ENCODE measurements around the gene LRATD1. TPM values are rescaled to one million over a fixed set of nuclear protein-coding genes. Genes with fewer than 3 reads are reported as not detected.

LRATD1 gene
- total and polyA plus RNA-seq, 2 experiments from 2014 or later = 42.1 to 49.9 TPM

GRCh38 chr2:14650066-14650465, 17.5 kb downstream of the LRATD1 start:
- Histone ChIP-seq H3K4me2 (no peak overlapping the region), H4K20me1 (ENCODE audit: insufficient read depth, poor library complexity, severe bottlenecking) (no peaks in the 10 kb centered on the region), H3K4me3 (no peak overlapping the region), H3K79me2 (no peaks in the 10 kb centered on the region), H3K27me3 (no peaks in the 10 kb centered on the region), H3K36me3 (replicated peaks; ENCODE audit: insufficient read depth, low read depth) (no peaks in the 10 kb centered on the region), H3K27ac (no peak overlapping the region), H2AFZ (no peak overlapping the region), H3K4me1 (ENCODE audit: insufficient read depth) (no peaks in the 10 kb centered on the region), H3K9me3 (ENCODE audit: low read depth) (no peaks in the 10 kb centered on the region), H3K9me2 (replicated peaks; ENCODE audit: insufficient read depth) (no peaks in the 10 kb centered on the region)
- DNase-seq (ENCODE audit: low spot score) = no peak
- no peak for TF ChIP-seq EZH2 (IDR thresholded peaks at IDR 0.05; ENCODE audit: borderline replicate concordance)
- no peak for TF ChIP-seq CTCF (IDR thresholded peaks at IDR 0.05; ENCODE audit: poor library complexity)
- TF ChIP-seq EZH2phosphoT487 (IDR thresholded peaks at IDR 0.05; ENCODE audit: low read depth, severe bottlenecking, unreplicated experiment) = no peak

GRCh38 chr2:14654835-14655282, 22.3 kb downstream of the LRATD1 start:
- no peaks in the 10 kb centered on the region for H3K9me2 ChIP-seq (replicated peaks; ENCODE audit: insufficient read depth)
- no peak for DNase-seq (ENCODE audit: low spot score)
- no peaks in the 10 kb centered on the region for H4K20me1 ChIP-seq (ENCODE audit: insufficient read depth, poor library complexity, severe bottlenecking)
- H3K36me3 ChIP-seq (replicated peaks; ENCODE audit: insufficient read depth, low read depth) = no peaks in the 10 kb centered on the region
- H3K27ac ChIP-seq = no peak overlapping the region
- 85% methylated on average over 4 of the region's 4 CpGs for WGBS (ENCODE audit: low lambda C conversion rate, missing lambda C conversion rate)
- no peaks in the 10 kb centered on the region for H3K27me3 ChIP-seq
- TF ChIP-seq CTCF (IDR thresholded peaks at IDR 0.05; ENCODE audit: poor library complexity) (no peak), EZH2 (IDR thresholded peaks at IDR 0.05; ENCODE audit: borderline replicate concordance) (no peak), EZH2phosphoT487 (IDR thresholded peaks at IDR 0.05; ENCODE audit: low read depth, severe bottlenecking, unreplicated experiment) (no peak)
- H3K4me1 ChIP-seq (ENCODE audit: insufficient read depth) = no peaks in the 10 kb centered on the region
- H3K4me2 ChIP-seq = no peak overlapping the region
- H2AFZ ChIP-seq = no peak overlapping the region
- no peaks in the 10 kb centered on the region for H3K9me3 ChIP-seq (ENCODE audit: low read depth)
- no peaks in the 10 kb centered on the region for H3K79me2 ChIP-seq
- H3K4me3 ChIP-seq = no peak overlapping the region

DNA sequence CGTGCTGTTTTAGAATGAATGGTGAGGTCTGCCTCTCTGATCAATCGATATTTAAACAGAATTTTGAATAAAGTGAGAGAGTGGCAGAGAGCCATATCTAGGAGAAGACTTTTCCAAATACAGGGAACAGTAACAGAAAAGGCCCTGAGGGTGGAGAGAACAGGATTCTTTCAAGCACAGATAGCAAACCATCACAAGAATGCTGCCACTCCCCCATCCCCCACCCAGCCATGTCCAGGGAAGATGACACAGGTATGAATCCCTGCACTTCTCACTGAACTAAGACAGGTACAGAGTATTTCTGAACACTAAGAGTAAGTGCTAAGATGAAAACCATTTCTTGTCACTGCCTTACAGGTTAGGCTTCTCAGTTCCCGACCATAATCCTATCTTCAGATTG, 23.6 kb downstream of the LRATD1 start:
- no peaks in the 10 kb centered on the region for H3K27me3 ChIP-seq
- no peaks in the 10 kb centered on the region for H3K79me2 ChIP-seq
- no peaks in the 10 kb centered on the region for H4K20me1 ChIP-seq (ENCODE audit: insufficient read depth, poor library complexity, severe bottlenecking)
- no peak for TF ChIP-seq EZH2phosphoT487 (IDR thresholded peaks at IDR 0.05; ENCODE audit: low read depth, severe bottlenecking, unreplicated experiment)
- no peak for TF ChIP-seq CTCF (IDR thresholded peaks at IDR 0.05; ENCODE audit: poor library complexity)
- TF ChIP-seq EZH2 (IDR thresholded peaks at IDR 0.05; ENCODE audit: borderline replicate concordance) = no peak
- no peak for DNase-seq (ENCODE audit: low spot score)
- no peak overlapping the region for H3K4me3 ChIP-seq
- H3K9me3 ChIP-seq (ENCODE audit: low read depth) = no peaks in the 10 kb centered on the region
- no peaks in the 10 kb centered on the region for H3K9me2 ChIP-seq (replicated peaks; ENCODE audit: insufficient read depth)
- no peak overlapping the region for H3K4me2 ChIP-seq
- no peaks in the 10 kb centered on the region for H3K36me3 ChIP-seq (replicated peaks; ENCODE audit: insufficient read depth, low read depth)
- H3K27ac ChIP-seq = no peak overlapping the region
- H3K4me1 ChIP-seq (ENCODE audit: insufficient read depth) = no peaks in the 10 kb centered on the region
- H2AFZ ChIP-seq = no peak overlapping the region
- 79% methylated on average over 3 of the region's 3 CpGs for WGBS (ENCODE audit: low lambda C conversion rate, missing lambda C conversion rate)

GRCh38 chr2:14661163-14661562, 28.6 kb downstream of the LRATD1 start:
- no peaks in the 10 kb centered on the region for H3K36me3 ChIP-seq (replicated peaks; ENCODE audit: insufficient read depth, low read depth)
- TF ChIP-seq EZH2 (IDR thresholded peaks at IDR 0.05; ENCODE audit: borderline replicate concordance) = no peak
- no peak for TF ChIP-seq CTCF (IDR thresholded peaks at IDR 0.05; ENCODE audit: poor library complexity)
- TF ChIP-seq EZH2phosphoT487 (IDR thresholded peaks at IDR 0.05; ENCODE audit: low read depth, severe bottlenecking, unreplicated experiment) = no peak
- DNase-seq (ENCODE audit: low spot score) = no peak

More at GRCh38 chr2:14661163-14661562, 28.6 kb downstream of the LRATD1 start:
- H3K27me3 ChIP-seq = no peaks in the 10 kb centered on the region
- no peaks in the 10 kb centered on the region for H3K79me2 ChIP-seq
- 89% methylated on average over 3 of the region's 3 CpGs for WGBS (ENCODE audit: low lambda C conversion rate, missing lambda C conversion rate)
- no peaks in the 10 kb centered on the region for H3K9me2 ChIP-seq (replicated peaks; ENCODE audit: insufficient read depth)
- no peaks in the 10 kb centered on the region for H3K9me3 ChIP-seq (ENCODE audit: low read depth)
- no peak overlapping the region for H3K27ac ChIP-seq
- no peak overlapping the region for H2AFZ ChIP-seq
- H3K4me2 ChIP-seq = no peak overlapping the region
- H3K4me3 ChIP-seq = no peak overlapping the region
- H4K20me1 ChIP-seq (ENCODE audit: insufficient read depth, poor library complexity, severe bottlenecking) = no peaks in the 10 kb centered on the region
- no peaks in the 10 kb centered on the region for H3K4me1 ChIP-seq (ENCODE audit: insufficient read depth)

All from hepatocyte (in vitro differentiated cells).